Fibroblast of the aortic adventitia (primary cell): Measurements from ENCODE around the gene C2CD2. TPM values are rescaled to one million over a fixed set of nuclear protein-coding genes. Genes with fewer than 3 reads are reported as not detected.

Experiments used
- DNase-seq: peaks from one replicate; pipeline ENCODE4 v3.0.0-alpha.2; 2010; ENCODE audit warnings: low read depth
- H3K4me3 ChIP-seq: 2 replicates; pipeline ENCODE4 v1.5.1; 2011; ENCODE audit warnings: low read depth, mild to moderate bottlenecking, control low read depth, low read length, moderate library complexity
- total RNA-seq: library from RNA; depleted of rRNA; stranded (reverse); fragments of >200 nt; gene quantifications from 2 replicates; pipeline ENCODE4 v1.2.3, GENCODE V29; 2012; ENCODE audit warnings: low replicate concordance
- TF ChIP-seq, protein P1 (sequence below): IDR thresholded peaks from 2 replicates; pipeline ENCODE4 v1.5.1; 2011; ENCODE audit warnings: mild to moderate bottlenecking, low read length, control low read depth, inconsistent platforms; ENCODE audit not compliant: insufficient read depth

Gene C2CD2
- total RNA-seq, 1 donor: 20.2 TPM

- H3K4me3 ChIP-seq: no peak overlapping the region
- DNase-seq: no peak
- TF ChIP-seq, protein P1, sequence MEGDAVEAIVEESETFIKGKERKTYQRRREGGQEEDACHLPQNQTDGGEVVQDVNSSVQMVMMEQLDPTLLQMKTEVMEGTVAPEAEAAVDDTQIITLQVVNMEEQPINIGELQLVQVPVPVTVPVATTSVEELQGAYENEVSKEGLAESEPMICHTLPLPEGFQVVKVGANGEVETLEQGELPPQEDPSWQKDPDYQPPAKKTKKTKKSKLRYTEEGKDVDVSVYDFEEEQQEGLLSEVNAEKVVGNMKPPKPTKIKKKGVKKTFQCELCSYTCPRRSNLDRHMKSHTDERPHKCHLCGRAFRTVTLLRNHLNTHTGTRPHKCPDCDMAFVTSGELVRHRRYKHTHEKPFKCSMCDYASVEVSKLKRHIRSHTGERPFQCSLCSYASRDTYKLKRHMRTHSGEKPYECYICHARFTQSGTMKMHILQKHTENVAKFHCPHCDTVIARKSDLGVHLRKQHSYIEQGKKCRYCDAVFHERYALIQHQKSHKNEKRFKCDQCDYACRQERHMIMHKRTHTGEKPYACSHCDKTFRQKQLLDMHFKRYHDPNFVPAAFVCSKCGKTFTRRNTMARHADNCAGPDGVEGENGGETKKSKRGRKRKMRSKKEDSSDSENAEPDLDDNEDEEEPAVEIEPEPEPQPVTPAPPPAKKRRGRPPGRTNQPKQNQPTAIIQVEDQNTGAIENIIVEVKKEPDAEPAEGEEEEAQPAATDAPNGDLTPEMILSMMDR: no peak
These were observed 107.8 kb downstream of the C2CD2 start for GRCh38 chr21:41846033-41846317.

- no peak overlapping the region for H3K4me3 ChIP-seq
- TF ChIP-seq, protein P1: no peak
- peak; percentile 30 for DNase-seq
These were observed 108.3 kb downstream of the C2CD2 start for GRCh38 chr21:41845310-41846032.

- no peak overlapping the region for H3K4me3 ChIP-seq
- no peak for DNase-seq
- TF ChIP-seq, protein P1: no peak
These were observed 110.2 kb downstream of the C2CD2 start for GRCh38 chr21:41843584-41843983.

- no peak overlapping the region for H3K4me3 ChIP-seq
- DNase-seq: no peak
- TF ChIP-seq, protein P1: no peak
These were observed 112.9 kb downstream of the C2CD2 start for GRCh38 chr21:41840880-41841279.

GRCh38 chr21:41839387-41840000 is 114.3 kb downstream of the C2CD2 start:
- H3K4me3 ChIP-seq: no peak overlapping the region
- TF ChIP-seq, protein P1: no peak
- DNase-seq: no peak

- TF ChIP-seq, protein P1: no peak
- DNase-seq: no peak
- H3K4me3 ChIP-seq: no peak overlapping the region
These were observed 116.0 kb downstream of the C2CD2 start for GRCh38 chr21:41837756-41838297.
